ENCODE results near the gene CEP63.

- TF ChIP-seq CTCF (conservative IDR thresholded peaks at IDR 0.05 in 1 of 2, IDR thresholded peaks at IDR 0.05 in 1 of 2; ENCODE audit: extremely low read depth in 1 of 2, insufficient read depth in 1 of 2, low read depth in 1 of 2, low read length in 2 of 2), result no peak
- no peak for TF ChIP-seq EZH2 (IDR thresholded peaks at IDR 0.05; ENCODE audit: borderline replicate concordance, low read length)
Measured at GRCh38 chr3:134516905-134517304, 31.0 kb downstream of the CEP63 start.

Data from mammary epithelial cell (primary cell).